B cell (primary cell): ENCODE results near the gene AKAP11. TPM values are rescaled to one million over a fixed set of nuclear protein-coding genes. Genes with fewer than 3 reads are reported as not detected.
A peak's percentile ranks its signal among the peaks of the same experiment; 100 is the strongest.

Experiments
- ATAC-seq: fragments of 200-7000 bp; cut with Tn5 transposase; one replicate; pipeline ENCODE4 v1.10.0; 2021; ENCODE audit warnings: low read depth, mild to moderate bottlenecking, moderate number of reproducible peaks, moderate library complexity
- CTCF ChIA-PET: fragments of 350-600 bp; sonication (Branson Sonifier 250); formaldehyde crosslinking; loops from one replicate; lab custom pipeline; 2021; ENCODE audit warnings: antibody characterized with exemption, inconsistent platforms; lab: Charles Lee
- POLR2A ChIA-PET: fragments of 350-600 bp; sonication (Branson Sonifier 250); formaldehyde crosslinking; loops from one replicate; lab custom pipeline; 2021; ENCODE audit warnings: antibody characterized with exemption; lab: Charles Lee
- DNase-seq: peaks from one replicate; pipeline ENCODE4 v3.0.0; 2013
- H2AFZ ChIP-seq: 2 replicates; pipeline ENCODE4 v1.6.1; 2012; ENCODE audit warnings: mild to moderate bottlenecking, low read depth, low read length; ENCODE audit not compliant: insufficient read depth, poor library complexity, severe bottlenecking
- H3K27ac ChIP-seq, 2 donors: 1 replicate in 1 of 2; 2 replicates in 1 of 2; pipeline ENCODE4 v1.5.1; 2012 to 2013; ENCODE audit warnings: low read length in 2 of 2, mild to moderate bottlenecking in 2 of 2, moderate library complexity in 1 of 2
- H3K27me3 ChIP-seq, 4 experiments: fragments of 200-600 bp in 1 of 4; sonication (generic) in 1 of 4; replicated peaks in 1 of 4; 1 replicate in 2 of 4; 2 replicates in 2 of 4; pipeline versions ENCODE4 v1.6.1 to v1.7.0; 2013 to 2016; ENCODE audit warnings: low read length in 3 of 4, mild to moderate bottlenecking in 2 of 4, mixed read lengths in 1 of 4, moderate library complexity in 1 of 4; ENCODE audit not compliant: insufficient read depth in 4 of 4, control insufficient read depth in 3 of 4; ENCODE audit errors: control extremely low read depth in 1 of 4
- H3K36me3 ChIP-seq, 2 experiments: replicated peaks in 1 of 2; 1 replicate in 1 of 2; 2 replicates in 1 of 2; pipeline versions ENCODE4 v1.6.1 to v1.7.1; 2013; ENCODE audit warnings: low read length in 1 of 2; ENCODE audit not compliant: insufficient read depth in 2 of 2, control insufficient read depth in 1 of 2; ENCODE audit errors: control extremely low read depth in 1 of 2, extremely low read depth in 1 of 2
- H3K4me1 ChIP-seq, 2 donors: fragments of 200-600 bp in 1 of 2; sonication (generic) in 1 of 2; 1 replicate in 1 of 2; 2 replicates in 1 of 2; pipeline versions ENCODE4 v1.5.1 to v1.6.1; 2013 to 2017; ENCODE audit warnings: low read length in 2 of 2; ENCODE audit not compliant: control insufficient read depth in 2 of 2, insufficient read depth in 2 of 2
- H3K4me2 ChIP-seq: replicated peaks from 2 replicates; pipeline ENCODE3; 2012; ENCODE audit warnings: mild to moderate bottlenecking, low read depth, low read length; ENCODE audit not compliant: poor library complexity, severe bottlenecking
- H3K4me3 ChIP-seq, 5 experiments: fragments of 200-600 bp in 1 of 5; sonication (generic) in 1 of 5; 1 replicate in 3 of 5; 2 replicates in 2 of 5; pipeline versions ENCODE4 v1.5.1 to v1.7.0; 2011 to 2016; ENCODE audit warnings: low read length in 4 of 5, mild to moderate bottlenecking in 4 of 5, low read depth in 2 of 5, control low read depth in 1 of 5, moderate library complexity in 1 of 5; ENCODE audit not compliant: insufficient read depth in 1 of 5; ENCODE audit errors: control extremely low read depth in 1 of 5, extremely low read depth in 1 of 5
- H3K79me2 ChIP-seq: fragments of 200-600 bp; sonication (generic); one replicate; pipeline ENCODE4 v1.6.0; 2016; ENCODE audit warnings: low read length; ENCODE audit not compliant: control insufficient read depth, insufficient read depth
- H3K9ac ChIP-seq: fragments of 200-600 bp; sonication (generic); 2 replicates; pipeline ENCODE4 v1.6.1; 2017; ENCODE audit warnings: mild to moderate bottlenecking, low read length, moderate library complexity
- H3K9me3 ChIP-seq, 3 donors: one replicate each; pipeline versions ENCODE4 v1.6.1 to v1.7.1; 2013; ENCODE audit warnings: low read length in 2 of 3; ENCODE audit not compliant: control insufficient read depth in 2 of 3, insufficient read depth in 1 of 3; ENCODE audit errors: control extremely low read depth in 1 of 3
- H4K20me1 ChIP-seq: 2 replicates; pipeline ENCODE4 v1.6.0; 2012; ENCODE audit warnings: mild to moderate bottlenecking, low read length; ENCODE audit not compliant: insufficient read depth, control insufficient read depth, poor library complexity, severe bottlenecking
- H3K27ac Mint-ChIP-seq: one replicate; pipeline ENCODE4 v1.8.0; 2021; ENCODE audit warnings: mixed read lengths
- H3K27me3 Mint-ChIP-seq: one replicate; pipeline ENCODE4 v1.8.0; 2021; ENCODE audit warnings: mixed read lengths
- H3K4me1 Mint-ChIP-seq: one replicate; pipeline ENCODE4 v1.8.0; 2021; ENCODE audit warnings: mixed read lengths
- H3K4me3 Mint-ChIP-seq: one replicate; pipeline ENCODE4 v1.8.0; 2021; ENCODE audit warnings: mixed read lengths
- H3K9me3 Mint-ChIP-seq: one replicate; pipeline ENCODE4 v1.8.0; 2022; ENCODE audit warnings: mixed read lengths; ENCODE audit not compliant: insufficient read depth
- CTCF ChIP-seq: fragments of 200-600 bp; IDR thresholded peaks from one replicate; pipeline ENCODE4 v1.8.0; 2022; ENCODE audit warnings: antibody characterized with exemption, mild to moderate bottlenecking
- EZH2 ChIP-seq: IDR thresholded peaks from 2 replicates; pipeline ENCODE4 v1.6.1; 2012; ENCODE audit warnings: borderline replicate concordance, low read depth, mild to moderate bottlenecking, moderate library complexity, low read length; ENCODE audit not compliant: insufficient read depth, poor library complexity, severe bottlenecking
- WGBS: methylation state at CpG from one replicate; pipeline ENCODE4 v1.1.5; 2013; ENCODE audit warnings: missing lambda C conversion rate; ENCODE audit not compliant: insufficient coverage; 5-methylcytosine and 5-hydroxymethylcytosine counted together
- intact Hi-C: fragments of 100-400 bp; cut with micrococcal nuclease; formaldehyde crosslinking; loops from one replicate; pipeline ENCODE4 v1.10.0; 2022
- polyA plus RNA-seq: library from polyadenylated mRNA; depleted of rRNA; stranded (reverse); fragments of >200 nt; gene quantifications from 2 replicates; pipeline ENCODE4 v1.2.3, GENCODE V29; 2012
- total RNA-seq, 2 donors: library from RNA; stranded (reverse); fragments of 120-200 nt in 1 of 2; gene quantifications; 1 replicate in 1 of 2; 2 replicates in 1 of 2; pipeline versions ENCODE4 v1.2.3 to v1.2.4, GENCODE V29; 2013 to 2022

AKAP11 gene
- total and polyA plus RNA-seq, 2 donors (not counting 1 experiment from before 2014, with no cell fraction given): 10.2 to 42.9 TPM

- H3K9me3 ChIP-seq: peaks cover 0 to 3% (median 0%) of the 10 kb centered on the region in 3 donors
- no peak overlapping the region for H3K4me2 ChIP-seq
- Mint-ChIP-seq H3K27me3 (peaks cover 8% of the 10 kb centered on the region), H3K4me1 (peaks cover 13% of the 10 kb centered on the region), H3K27ac (no peak overlapping the region), H3K4me3 (no peak overlapping the region), H3K9me3 (no peaks in the 10 kb centered on the region)
- no peaks in the 10 kb centered on the region for H3K79me2 ChIP-seq
- peaks cover 0 to 3% (median 0%) of the 10 kb centered on the region in 4 experiments for H3K27me3 ChIP-seq
- ATAC-seq (no peak), DNase-seq (no peak)
- intact Hi-C loops: no loop called here
- H2AFZ ChIP-seq: no peak overlapping the region
- H3K9ac ChIP-seq: no peak overlapping the region
- 100% methylated on average over 1 of the region's 3 CpGs for WGBS
- ChIA-PET POLR2A (no interaction called here), CTCF (no interaction called here)
- no peaks in the 10 kb centered on the region for H3K36me3 ChIP-seq
- peaks cover 7 to 8% of the 10 kb centered on the region in 2 donors for H3K4me1 ChIP-seq
- TF ChIP-seq EZH2: no peak
- no peak for TF ChIP-seq CTCF
- H3K27ac ChIP-seq: no peak overlapping the region
- no peaks in the 10 kb centered on the region for H4K20me1 ChIP-seq
- H3K4me3 ChIP-seq: no peak overlapping the region
Observed at GRCh38 chr13:42266473-42266872, 5.5 kb upstream of the AKAP11 start.

DNA sequence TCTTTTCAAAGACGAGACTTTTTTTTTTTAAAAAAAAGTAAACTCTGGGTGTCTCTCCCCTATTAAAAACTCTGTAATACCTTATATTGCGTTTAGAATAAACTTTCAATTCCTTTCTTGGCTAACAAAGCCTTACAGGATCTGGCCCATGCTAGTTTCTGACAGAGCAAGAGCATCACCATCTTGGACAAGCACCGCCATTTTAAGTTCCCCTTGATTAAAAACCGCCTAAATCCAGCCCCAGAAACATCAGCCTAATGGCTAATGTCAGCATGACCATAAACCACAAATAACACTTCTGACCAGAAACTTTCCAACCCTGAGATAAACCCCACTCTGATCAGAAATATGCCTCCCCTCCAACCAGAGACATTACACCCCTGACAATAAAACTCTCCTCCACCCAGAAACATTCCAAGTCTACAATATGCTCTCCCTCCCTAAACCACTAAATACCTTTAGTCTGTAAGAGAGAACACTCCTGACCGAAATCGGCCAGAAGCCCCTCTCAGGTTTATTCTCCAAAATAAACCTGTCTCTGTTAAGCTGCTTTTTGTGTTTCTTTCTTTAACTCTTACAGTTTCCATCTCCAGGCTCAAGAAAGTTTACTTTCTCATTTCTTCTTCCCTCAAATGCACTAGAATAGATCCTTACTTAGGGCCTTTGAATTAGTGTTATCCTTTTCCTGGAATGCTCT lies 1.6 kb upstream of the AKAP11 start:
- Mint-ChIP-seq H3K27me3 (no peaks in the 10 kb centered on the region), H3K4me1 (peaks cover 35% of the 10 kb centered on the region), H3K9me3 (peaks cover 2% of the 10 kb centered on the region), H3K27ac (peak overlapping the region; percentile 98), H3K4me3 (peak overlapping the region; percentile 97)
- no peak for DNase-seq
- Histone ChIP-seq H3K4me3 (no peak overlapping the region), H3K27me3 (no peaks in the 10 kb centered on the region), H3K9ac (peak overlapping the region; percentile 76), H2AFZ (no peak overlapping the region), H3K27ac (peak overlapping the region in 1 of 2 donors; percentile 96), H3K4me2 (peak overlapping the region; percentile 75), H3K9me3 (peaks cover 0 to 5% (median 0%) of the 10 kb centered on the region in 3 donors), H3K79me2 (peaks cover 20% of the 10 kb centered on the region), H3K4me1 (peaks cover 31 to 36% of the 10 kb centered on the region in 2 donors), H4K20me1 (no peaks in the 10 kb centered on the region), H3K36me3 (no peaks in the 10 kb centered on the region)
- ChIA-PET CTCF (interaction anchor here (0.8 to 1.8 kb wide), 3 partner anchors 9 to 107 kb away, joined by 3 to 4 read pairs (median 3); no protein-coding TSS in a partner anchor), POLR2A (no interaction called here)
- 90% methylated on average over 5 of the region's 6 CpGs for WGBS
- ATAC-seq: no peak
- intact Hi-C loops: loop anchor here (2.0 to 10.0 kb wide), 8 partner anchors 228 to 2004 kb away; partner anchors contain the start of genes CCDC122, FOXO1, KBTBD6 and LACC1
- TF ChIP-seq CTCF: no peak
- TF ChIP-seq EZH2: no peak
